DND-41 (cell line): ENCODE data around the gene AKAP13.

Source experiments
- ATAC-seq: fragments of 200-7000 bp; cut with Tn5 transposase; 3 replicates; pipeline ENCODE4 v1.9.1; 2021; ENCODE audit warnings: low read depth; ENCODE audit not compliant: insufficient read depth
- DNase-seq: peaks from one replicate; pipeline ENCODE4 v3.0.0-alpha.2; 2020
- H2AFZ ChIP-seq: 2 replicates; pipeline ENCODE4 v1.6.0; 2012; ENCODE audit warnings: low read depth, low read length
- H3K27ac ChIP-seq: 2 replicates; pipeline ENCODE4 v1.5.1; 2012; ENCODE audit warnings: low read length, inconsistent platforms
- H3K27me3 ChIP-seq: fragments of 200-600 bp; sonication (generic); 2 replicates; pipeline ENCODE4 v1.6.0; 2012; ENCODE audit warnings: low read length, mild to moderate bottlenecking, inconsistent platforms; ENCODE audit not compliant: insufficient read depth, poor library complexity
- H3K36me3 ChIP-seq: 2 replicates; pipeline ENCODE4 v1.5.1; 2012; ENCODE audit warnings: low read length, inconsistent platforms; ENCODE audit not compliant: insufficient read depth
- H3K4me1 ChIP-seq: 2 replicates; pipeline ENCODE4 v1.5.1; 2012; ENCODE audit warnings: mild to moderate bottlenecking, low read length; ENCODE audit not compliant: insufficient read depth
- H3K4me2 ChIP-seq: 2 replicates; pipeline ENCODE4 v1.6.0; 2012; ENCODE audit warnings: mild to moderate bottlenecking, moderate library complexity, low read length, inconsistent platforms; ENCODE audit not compliant: insufficient read depth
- H3K4me3 ChIP-seq, 2 experiments: fragments of 200-600 bp in 1 of 2; shearing (Covaris generic) in 1 of 2; 2 replicates each; pipeline ENCODE4 v1.5.1; 2012 to 2016; ENCODE audit warnings: inconsistent platforms in 2 of 2, low read length in 2 of 2, mild to moderate bottlenecking in 2 of 2, low read depth in 1 of 2, moderate library complexity in 1 of 2
- H3K79me2 ChIP-seq: 2 replicates; pipeline ENCODE4 v1.6.0; 2012; ENCODE audit warnings: low read length, inconsistent platforms; ENCODE audit not compliant: insufficient read depth
- H3K9ac ChIP-seq: 2 replicates; pipeline ENCODE4 v1.6.0; 2012; ENCODE audit warnings: low read depth, mild to moderate bottlenecking, inconsistent platforms, low read length, moderate library complexity
- H3K9me3 ChIP-seq: 2 replicates; pipeline ENCODE4 v1.5.1; 2012; ENCODE audit warnings: low read length, moderate library complexity, mild to moderate bottlenecking, inconsistent platforms; ENCODE audit not compliant: insufficient read depth, severe bottlenecking
- H4K20me1 ChIP-seq: 2 replicates; pipeline ENCODE4 v1.6.0; 2012; ENCODE audit warnings: low read length; ENCODE audit not compliant: insufficient read depth
- CTCF ChIP-seq: IDR thresholded peaks from 2 replicates; pipeline ENCODE4 v1.5.1; 2012; ENCODE audit warnings: borderline replicate concordance, low read length, moderate library complexity, mild to moderate bottlenecking; ENCODE audit not compliant: poor library complexity, severe bottlenecking; ENCODE audit errors: extremely low read depth
- EZH2 ChIP-seq: IDR thresholded peaks from 3 replicates; pipeline ENCODE4 v1.6.1; 2012; ENCODE audit warnings: borderline replicate concordance, low read depth, mild to moderate bottlenecking, moderate library complexity, low read length, inconsistent platforms; ENCODE audit not compliant: severe bottlenecking

AKAP13 gene

DNA sequence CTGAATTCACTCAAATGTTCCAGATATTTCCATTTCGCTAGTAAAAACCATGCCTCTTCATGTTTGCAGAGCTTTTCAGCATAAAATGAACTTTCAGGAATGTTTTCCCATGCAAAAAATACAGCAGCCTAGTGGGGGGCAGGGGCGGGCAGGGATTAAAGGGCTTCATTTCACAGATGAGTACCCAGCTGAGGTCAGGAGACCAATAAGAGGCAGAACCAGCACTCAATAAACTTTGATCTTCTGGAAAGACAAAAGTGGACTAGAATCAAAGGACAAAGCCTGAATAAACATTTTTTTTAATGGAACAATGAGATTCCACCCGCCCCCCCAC is 406.3 kb downstream of the AKAP13 start:
- Histone ChIP-seq H3K27ac (peak overlapping the region; percentile 63; the same call in 1 of the 2 replicates), H3K9ac (0 out of 2 replicates have a peak overlapping the region, but pooled peaks have one; percentile 5), H3K4me3 (no peak overlapping the region; a peak in 1 of 4 replicates), H3K9me3 (no peaks in the 10 kb centered on the region), H2AFZ (no peak overlapping the region), H3K27me3 (no peaks in the 10 kb centered on the region), H3K4me2 (peak overlapping the region; percentile 48; the same call in 1 of the 2 replicates), H3K79me2 (peaks cover 52% of the 10 kb centered on the region), H3K4me1 (peaks cover 29% of the 10 kb centered on the region), H3K36me3 (no peaks in the 10 kb centered on the region), H4K20me1 (peaks cover 9% of the 10 kb centered on the region; the same call in 1 of the 2 replicates)
- no peak for DNase-seq
- no peak for ATAC-seq
- TF ChIP-seq EZH2 (no peak), CTCF (no peak)

GRCh38 chr15:85788771-85789495 is 408.5 kb downstream of the AKAP13 start:
- Histone ChIP-seq H3K4me3 (no peak overlapping the region), H3K27ac (no peak overlapping the region), H3K79me2 (peaks cover 58% of the 10 kb centered on the region), H4K20me1 (peaks cover 24% of the 10 kb centered on the region), H3K4me2 (no peak overlapping the region), H3K27me3 (no peaks in the 10 kb centered on the region), H3K4me1 (peaks cover 50% of the 10 kb centered on the region), H3K36me3 (no peaks in the 10 kb centered on the region), H3K9me3 (no peaks in the 10 kb centered on the region), H2AFZ (no peak overlapping the region), H3K9ac (no peak overlapping the region)
- DNase-seq = no peak
- ATAC-seq = no peak
- TF ChIP-seq EZH2 (no peak), CTCF (no peak)

DNA sequence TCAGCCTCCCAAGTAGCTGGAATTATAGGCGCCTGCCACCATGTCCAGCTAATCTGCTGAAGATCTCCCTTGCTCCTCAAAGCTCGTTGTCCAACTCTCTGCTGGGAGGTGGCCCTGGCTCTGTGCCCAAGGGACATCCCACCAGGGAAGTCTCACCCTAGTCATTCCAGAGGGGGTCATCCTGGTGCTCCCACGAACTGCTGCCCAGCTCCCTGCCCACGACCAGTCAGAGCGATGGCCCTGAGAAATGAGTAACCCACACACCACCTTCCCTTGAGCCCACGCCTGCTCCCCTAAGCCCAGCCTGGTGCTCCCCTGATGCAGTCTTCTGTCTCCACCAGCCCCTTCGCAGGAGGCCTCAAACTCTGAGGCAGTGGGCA is 409.1 kb downstream of the AKAP13 start:
- no peak overlapping the region for H3K27ac ChIP-seq
- H4K20me1 ChIP-seq = peaks cover 26% of the 10 kb centered on the region
- H3K36me3 ChIP-seq = no peaks in the 10 kb centered on the region
- ATAC-seq (no peak), DNase-seq (no peak)
- H3K9me3 ChIP-seq = no peaks in the 10 kb centered on the region
- H3K79me2 ChIP-seq = peaks cover 62% of the 10 kb centered on the region
- no peak overlapping the region for H3K4me2 ChIP-seq
- H3K9ac ChIP-seq = no peak overlapping the region
- H3K4me3 ChIP-seq = no peak overlapping the region
- H3K4me1 ChIP-seq = peaks cover 51% of the 10 kb centered on the region
- no peak overlapping the region for H2AFZ ChIP-seq
- no peaks in the 10 kb centered on the region for H3K27me3 ChIP-seq
- TF ChIP-seq CTCF (no peak), EZH2 (no peak)
